Calu3 (cell line): Measurements from ENCODE around the gene MYO1C. TPM values are rescaled to one million over a fixed set of nuclear protein-coding genes. Genes with fewer than 3 reads are reported as not detected.

ENCODE experiments used
- BruUV-seq: library from RNA; stranded (reverse); fragments of 400-500 nt; replicated peaks from 2 replicates; lab custom pipeline; 2021; lab: Mats Ljungman, UMichigan
- CTCF ChIA-PET: fragments of 300-600 bp; sonication (Branson Sonifier 250); formaldehyde crosslinking; loops from one replicate; lab custom pipeline; 2022; ENCODE audit warnings: antibody characterized with exemption; lab: Charles Lee
- DNase-seq: peaks from one replicate; pipeline ENCODE4 v3.0.0; 2022
- H3K27ac Mint-ChIP-seq: one replicate; pipeline ENCODE4 v1.8.0; 2022; ENCODE audit warnings: mixed read lengths; ENCODE audit not compliant: unreplicated experiment
- H3K27me3 Mint-ChIP-seq: one replicate; pipeline ENCODE4 v1.8.0; 2022; ENCODE audit warnings: mixed read lengths; ENCODE audit not compliant: unreplicated experiment
- H3K36me3 Mint-ChIP-seq: one replicate; pipeline ENCODE4 v1.8.0; 2022; ENCODE audit warnings: mild to moderate bottlenecking, moderate library complexity, mixed read lengths; ENCODE audit not compliant: insufficient read depth, unreplicated experiment
- H3K4me1 Mint-ChIP-seq: one replicate; pipeline ENCODE4 v1.8.0; 2022; ENCODE audit warnings: mild to moderate bottlenecking, low read depth, mixed read lengths; ENCODE audit not compliant: unreplicated experiment
- H3K4me3 Mint-ChIP-seq: one replicate; pipeline ENCODE4 v1.8.0; 2022; ENCODE audit warnings: mild to moderate bottlenecking, low read depth, moderate library complexity, mixed read lengths; ENCODE audit not compliant: unreplicated experiment
- H3K9me3 Mint-ChIP-seq: one replicate; pipeline ENCODE4 v1.8.0; 2022; ENCODE audit warnings: low read depth, mixed read lengths; ENCODE audit not compliant: unreplicated experiment
- CTCF ChIP-seq: fragments of 200-600 bp; IDR thresholded peaks from one replicate; pipeline ENCODE4 v1.8.0; 2022; ENCODE audit warnings: antibody characterized with exemption; ENCODE audit not compliant: unreplicated experiment
- intact Hi-C: fragments of 100-400 bp; cut with micrococcal nuclease; formaldehyde crosslinking; loops from one replicate; pipeline ENCODE4 v1.10.0; 2022; ENCODE audit not compliant: unreplicated experiment
- total RNA-seq: library from RNA; stranded (reverse); gene quantifications from 2 replicates; pipeline ENCODE4 v1.2.3, GENCODE V29; 2022

MYO1C gene
- total RNA-seq, 1 experiment from 2014 or later = 117 TPM

- Mint-ChIP-seq H3K27me3 (no peaks in the 10 kb centered on the region), H3K9me3 (no peaks in the 10 kb centered on the region), H3K27ac (peak within 1 kb of the TSS; percentile 64), H3K4me1 (no peaks in the 10 kb centered on the region), H3K36me3 (peaks cover 42% of the 10 kb centered on the region), H3K4me3 (peak within 1 kb of the TSS; percentile 74)
- CTCF ChIA-PET = interaction anchor here (0.6 to 2.4 kb wide), 6 partner anchors 87 to 414 kb away, joined by 4 to 22 read pairs (median 4); no protein-coding TSS in a partner anchor
- intact Hi-C loops = no loop called here
- peak; percentile 93 for DNase-seq
- no TSS peak for BruUV-seq
- TF ChIP-seq CTCF = no peak
Observed at GRCh38 chr17:1516388-1517161, 24.1 kb upstream of the MYO1C start, which contains the start of gene INPP5K. Gene INPP5K, minus strand, starts transcription at chr17:1516612. Its CDS starts 113 bp downstream, at chr17:1516499.

GRCh38 chr17:1515640-1516387 is 23.3 kb upstream of the MYO1C start:
- no peaks in the 10 kb centered on the region for H3K4me1 Mint-ChIP-seq
- TF ChIP-seq CTCF = peak; percentile 30
- no peaks in the 10 kb centered on the region for H3K9me3 Mint-ChIP-seq
- intact Hi-C loops = loop anchor here (1.0 to 2.0 kb wide), 2 partner anchors 151 to 239 kb away; no protein-coding TSS in a partner anchor
- peak overlapping the region; percentile 56 for H3K27ac Mint-ChIP-seq
- H3K36me3 Mint-ChIP-seq = peaks cover 42% of the 10 kb centered on the region
- H3K4me3 Mint-ChIP-seq = peak overlapping the region; percentile 74
- CTCF ChIA-PET = interaction anchor here (0.5 to 2.4 kb wide), 10 partner anchors 11 to 1495 kb away, joined by 3 to 22 read pairs (median 4); no protein-coding TSS in a partner anchor
- BruUV-seq = TSS peak; percentile 68
- peak; percentile 52 for DNase-seq
- no peaks in the 10 kb centered on the region for H3K27me3 Mint-ChIP-seq

- Mint-ChIP-seq H3K4me1 (no peaks in the 10 kb centered on the region), H3K27ac (no peak overlapping the region), H3K36me3 (peaks cover 21% of the 10 kb centered on the region), H3K27me3 (no peaks in the 10 kb centered on the region), H3K9me3 (no peaks in the 10 kb centered on the region), H3K4me3 (no peak overlapping the region)
- DNase-seq = no peak
- CTCF ChIA-PET = no interaction called here
- BruUV-seq = no TSS peak
- intact Hi-C loops = no loop called here
- TF ChIP-seq CTCF = no peak
Observed at GRCh38 chr17:1512351-1512750, 19.9 kb upstream of the MYO1C start.

- CTCF ChIA-PET = interaction anchor here (0.6 kb wide), 1 partner anchor 233 kb away, joined by 3 read pairs; no protein-coding TSS in a partner anchor
- no peak for DNase-seq
- H3K9me3 Mint-ChIP-seq = no peaks in the 10 kb centered on the region
- BruUV-seq = no TSS peak
- H3K36me3 Mint-ChIP-seq = peaks cover 16% of the 10 kb centered on the region
- no peaks in the 10 kb centered on the region for H3K27me3 Mint-ChIP-seq
- no peak overlapping the region for H3K4me3 Mint-ChIP-seq
- H3K4me1 Mint-ChIP-seq = no peaks in the 10 kb centered on the region
- no peak for TF ChIP-seq CTCF
- intact Hi-C loops = no loop called here
- no peak overlapping the region for H3K27ac Mint-ChIP-seq
Observed at GRCh38 chr17:1511756-1512321, 19.4 kb upstream of the MYO1C start.
